Tibial nerve (tissue), 4 donors: ENCODE data around the gene SMAD3. TPM values are rescaled to one million over a fixed set of nuclear protein-coding genes. Genes with fewer than 3 reads are reported as not detected.
"Not testable (repeated sequence)": the region's sequence is repeated elsewhere in the genome, so short reads cannot be mapped to it uniquely, and the experiment has no call there.

Experiments used
- DNase-seq, 2 donors: peaks; one replicate each; pipeline ENCODE4 v3.0.0-alpha.2; 2019; ENCODE audit warnings: low spot score in 2 of 2
- H3K27ac ChIP-seq, 4 donors: fragments of 200-600 bp; sonication (generic) in 3 of 4; one replicate each; pipeline ENCODE4 v1.5.1; 2017 to 2019; ENCODE audit warnings: mild to moderate bottlenecking in 1 of 4
- H3K27me3 ChIP-seq, 2 donors: fragments of 200-600 bp; sonication (generic) in 1 of 2; one replicate each; pipeline versions ENCODE4 v1.5.1 to v1.6.0; 2017 to 2019
- H3K36me3 ChIP-seq, 3 donors: fragments of 200-600 bp; sonication (generic); one replicate each; pipeline ENCODE4 v1.5.1; 2018 to 2019
- H3K4me1 ChIP-seq, 4 donors: fragments of 200-600 bp; sonication (generic) in 3 of 4; one replicate each; pipeline ENCODE4 v1.5.1; 2017 to 2019
- H3K4me3 ChIP-seq, 4 donors: fragments of 200-600 bp; sonication (generic) in 3 of 4; one replicate each; pipeline ENCODE4 v1.5.1; 2017 to 2019; ENCODE audit warnings: mild to moderate bottlenecking in 1 of 4, moderate library complexity in 1 of 4
- H3K9me3 ChIP-seq, 4 donors: fragments of 200-600 bp; sonication (generic) in 3 of 4; one replicate each; pipeline ENCODE4 v1.5.1; 2017 to 2019
- EP300 ChIP-seq, 2 donors: sonication (generic); formaldehyde crosslinking; IDR thresholded peaks; one replicate each; pipeline ENCODE4 v1.6.1; 2017; ENCODE audit warnings: antibody characterized with exemption in 2 of 2, mild to moderate bottlenecking in 1 of 2
- POLR2A ChIP-seq, 2 donors: fragments of 450-650 bp; IDR thresholded peaks; one replicate each; pipeline ENCODE4 v1.6.1; 2017; ENCODE audit warnings: antibody characterized with exemption in 2 of 2, mild to moderate bottlenecking in 2 of 2, moderate library complexity in 2 of 2
- WGBS, 2 donors: methylation state at CpG; one replicate each; pipeline ENCODE4 v1.1.5; 2018; 5-methylcytosine and 5-hydroxymethylcytosine counted together
- total RNA-seq, 4 donors: library from RNA; depleted of rRNA; stranded (reverse); fragments of >200 nt; gene quantifications; one replicate each; pipeline ENCODE4 v1.1.0, GENCODE V29; 2016
- TF ChIP-seq, protein P1 (sequence below), 5 experiments: fragments of 200-600 bp in 3 of 5; fragments of 450-650 bp in 2 of 5; sonication (generic) in 3 of 5; IDR thresholded peaks; one replicate each; pipeline ENCODE4 v1.5.1; 2016 to 2019; ENCODE audit warnings: antibody characterized with exemption in 5 of 5, mild to moderate bottlenecking in 3 of 5, moderate library complexity in 2 of 5

The SMAD3 gene
- total RNA-seq, 4 donors from 2014 or later: 36.3 to 68.6 (median 44.1) TPM

DNA sequence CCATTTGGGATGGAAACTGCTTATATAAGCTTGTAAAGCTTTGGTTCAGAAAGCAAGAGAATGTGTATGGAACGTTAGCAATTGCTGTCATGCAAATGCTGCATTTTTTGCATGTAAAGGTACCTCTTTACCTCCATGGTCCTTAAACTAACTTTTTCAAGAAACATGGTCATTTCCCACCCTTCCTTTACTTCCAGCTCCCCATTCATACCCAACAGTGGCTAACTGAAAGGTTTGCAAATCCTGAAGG lies 84.3 kb downstream of the SMAD3 start:
- Histone ChIP-seq H3K36me3 (no peaks in the 10 kb centered on the region), H3K27me3 (no peaks in the 10 kb centered on the region), H3K9me3 (no peaks in the 10 kb centered on the region), H3K4me3 (no peak overlapping the region), H3K4me1 (peaks cover 0 to 66% (median 45%) of the 10 kb centered on the region in 4 donors), H3K27ac (peak overlapping the region in 3 of 4 donors; percentile 16 to 88 (median 68))
- WGBS, 2 donors: 50 to 55% methylated on average over 1 of the region's 1 CpG
- no peak for DNase-seq
- TF ChIP-seq POLR2A (IDR thresholded peaks at IDR 0.05) (no peak), EP300 (IDR thresholded peaks at IDR 0.05) (no peak)
- TF ChIP-seq, protein P1, sequence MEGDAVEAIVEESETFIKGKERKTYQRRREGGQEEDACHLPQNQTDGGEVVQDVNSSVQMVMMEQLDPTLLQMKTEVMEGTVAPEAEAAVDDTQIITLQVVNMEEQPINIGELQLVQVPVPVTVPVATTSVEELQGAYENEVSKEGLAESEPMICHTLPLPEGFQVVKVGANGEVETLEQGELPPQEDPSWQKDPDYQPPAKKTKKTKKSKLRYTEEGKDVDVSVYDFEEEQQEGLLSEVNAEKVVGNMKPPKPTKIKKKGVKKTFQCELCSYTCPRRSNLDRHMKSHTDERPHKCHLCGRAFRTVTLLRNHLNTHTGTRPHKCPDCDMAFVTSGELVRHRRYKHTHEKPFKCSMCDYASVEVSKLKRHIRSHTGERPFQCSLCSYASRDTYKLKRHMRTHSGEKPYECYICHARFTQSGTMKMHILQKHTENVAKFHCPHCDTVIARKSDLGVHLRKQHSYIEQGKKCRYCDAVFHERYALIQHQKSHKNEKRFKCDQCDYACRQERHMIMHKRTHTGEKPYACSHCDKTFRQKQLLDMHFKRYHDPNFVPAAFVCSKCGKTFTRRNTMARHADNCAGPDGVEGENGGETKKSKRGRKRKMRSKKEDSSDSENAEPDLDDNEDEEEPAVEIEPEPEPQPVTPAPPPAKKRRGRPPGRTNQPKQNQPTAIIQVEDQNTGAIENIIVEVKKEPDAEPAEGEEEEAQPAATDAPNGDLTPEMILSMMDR (IDR thresholded peaks at IDR 0.05): no peak

DNA sequence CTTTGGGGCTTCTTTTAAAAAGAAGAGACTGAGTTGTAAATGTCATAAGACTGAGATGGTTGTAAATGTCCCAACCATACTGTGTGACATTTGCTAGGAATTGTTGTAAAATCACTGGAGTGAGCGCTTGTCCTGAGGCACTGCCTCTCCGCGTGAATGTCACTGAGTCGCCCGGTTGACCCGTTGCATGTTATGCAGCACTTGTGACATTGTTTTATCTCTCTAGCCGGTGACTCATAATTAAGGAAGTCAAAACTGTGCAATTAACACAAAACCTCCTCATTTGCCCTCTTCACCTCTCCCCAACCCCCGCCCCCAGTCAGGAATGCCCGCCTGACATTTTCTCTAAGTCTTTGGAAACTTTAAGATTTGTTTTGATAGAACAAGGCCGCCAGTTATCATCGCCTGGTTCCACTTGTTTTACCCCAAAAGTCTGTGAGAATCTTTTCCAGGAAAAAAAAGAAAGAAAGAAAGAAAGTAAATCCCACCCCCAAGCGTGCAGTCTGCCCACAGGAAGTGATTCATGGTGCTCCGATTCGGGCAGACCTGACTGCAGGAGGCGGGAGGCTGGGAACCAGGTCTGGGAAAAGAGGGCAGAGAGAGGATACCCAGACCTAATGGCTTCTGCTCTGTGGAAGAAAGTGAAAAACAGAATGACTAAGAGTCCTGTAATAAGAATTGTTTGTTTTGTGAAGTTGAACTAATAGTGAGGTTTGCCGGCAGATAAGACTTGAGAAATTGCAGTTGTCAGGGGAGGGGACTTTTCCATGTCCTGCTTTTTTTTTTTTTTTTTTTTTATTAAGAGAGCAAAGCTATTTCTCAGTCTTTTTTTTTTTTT lies 84.8 kb downstream of the SMAD3 start:
- Histone ChIP-seq H3K4me1 (peaks cover 0 to 62% (median 41%) of the 10 kb centered on the region in 4 donors), H3K9me3 (no peaks in the 10 kb centered on the region), H3K27me3 (no peaks in the 10 kb centered on the region), H3K4me3 (peak overlapping the region in 2 of 4 donors; percentile 6 to 7), H3K27ac (peak overlapping the region in 3 of 4 donors; percentile 16 to 88 (median 68)), H3K36me3 (no peaks in the 10 kb centered on the region)
- no peak for DNase-seq
- WGBS, 2 donors: 22 to 38% methylated on average over 16 of the region's 16 CpGs
- TF ChIP-seq POLR2A (IDR thresholded peaks at IDR 0.05) (no peak), EP300 (IDR thresholded peaks at IDR 0.05) (peak in 1 of 2 donors; percentile 53)
- TF ChIP-seq, protein P1 (IDR thresholded peaks at IDR 0.05): no peak

DNA sequence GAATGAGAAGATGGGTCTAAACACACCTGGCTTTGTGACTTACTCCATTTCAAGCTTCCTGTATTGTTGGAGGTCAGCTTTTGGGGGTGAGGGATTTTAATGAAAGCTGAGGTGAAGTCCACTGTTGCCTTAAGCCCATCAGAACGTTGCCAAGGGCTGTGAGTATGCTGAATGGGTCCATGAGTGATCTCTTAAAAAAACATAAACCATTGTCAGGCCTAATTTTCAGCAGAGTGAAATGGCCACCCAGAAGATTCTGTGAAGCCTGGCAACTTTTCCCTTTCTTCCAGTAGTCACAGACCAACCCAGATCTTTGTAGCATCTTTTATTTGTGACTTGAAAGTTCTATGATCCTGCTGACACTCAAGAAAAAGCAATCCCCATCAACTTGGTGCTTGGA lies 87.0 kb downstream of the SMAD3 start:
- Histone ChIP-seq H3K4me3 (no peak overlapping the region), H3K9me3 (no peaks in the 10 kb centered on the region), H3K4me1 (peaks cover 0 to 42% (median 26%) of the 10 kb centered on the region in 4 donors), H3K27ac (no peak overlapping the region), H3K36me3 (no peaks in the 10 kb centered on the region), H3K27me3 (no peaks in the 10 kb centered on the region)
- TF ChIP-seq, protein P1 (IDR thresholded peaks at IDR 0.05): no peak
- TF ChIP-seq POLR2A (IDR thresholded peaks at IDR 0.05): no peak
- TF ChIP-seq EP300 (IDR thresholded peaks at IDR 0.05): no peak
- WGBS, 2 donors: 67 to 76% methylated on average over 1 of the region's 1 CpG
- no peak for DNase-seq

DNA sequence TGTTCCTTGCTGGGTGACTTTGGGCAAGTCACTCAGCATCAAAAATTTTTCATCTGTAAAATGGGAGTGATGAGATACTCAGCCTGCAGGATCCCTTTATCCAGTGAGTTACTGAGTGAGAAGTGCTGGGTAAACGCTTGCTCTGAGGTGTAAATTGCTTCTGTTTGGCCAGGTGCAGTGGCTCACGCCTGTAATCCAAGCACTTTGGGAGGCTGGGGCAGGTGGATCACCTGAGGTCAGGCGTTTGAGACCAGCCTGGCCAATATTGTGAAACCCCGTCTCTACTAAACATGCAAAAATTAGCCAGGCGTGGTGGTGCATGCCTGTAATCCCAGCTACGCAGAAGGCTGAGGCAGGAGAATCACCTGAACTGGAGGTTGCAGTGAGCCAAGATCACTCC lies 87.6 kb downstream of the SMAD3 start:
- H3K4me3 ChIP-seq, H3K27ac ChIP-seq, DNase-seq, H3K27me3 ChIP-seq, H3K9me3 ChIP-seq, H3K36me3 ChIP-seq: not testable (repeated sequence)
- peaks cover 0 to 42% (median 23%) of the 10 kb centered on the region in 4 donors for H3K4me1 ChIP-seq
- WGBS, 2 donors: 95 to 96% methylated on average over 6 of the region's 6 CpGs

DNA sequence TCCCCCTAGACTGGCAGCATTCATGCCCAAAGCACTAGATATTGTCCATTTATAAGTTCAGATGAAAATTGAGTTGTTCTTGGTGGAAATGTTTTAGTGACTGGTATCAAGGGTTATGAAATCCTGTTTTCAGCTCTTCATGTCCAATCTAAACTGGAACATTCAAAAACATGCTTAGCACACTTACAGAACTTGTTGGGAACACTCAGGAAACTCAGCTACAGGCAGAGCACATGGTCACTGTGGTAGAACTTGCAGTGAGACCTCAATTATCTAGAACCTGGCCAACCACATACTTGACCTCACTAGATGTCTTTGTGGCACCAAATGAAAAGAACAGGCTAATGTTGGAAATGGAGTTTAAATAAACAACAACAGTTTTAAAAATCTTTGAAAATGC lies 88.8 kb downstream of the SMAD3 start:
- Histone ChIP-seq H3K4me3 (no peak overlapping the region), H3K9me3 (no peaks in the 10 kb centered on the region), H3K36me3 (no peaks in the 10 kb centered on the region), H3K4me1 (peaks cover 0 to 34% (median 12%) of the 10 kb centered on the region in 4 donors), H3K27me3 (no peaks in the 10 kb centered on the region), H3K27ac (no peak overlapping the region)
- TF ChIP-seq EP300 (IDR thresholded peaks at IDR 0.05): no peak
- TF ChIP-seq, protein P1 (IDR thresholded peaks at IDR 0.05): no peak
- DNase-seq: no peak
